NB4 (cell line): ENCODE measurements around the gene JOSD2.

Source experiments
- CTCF ChIP-seq: IDR thresholded peaks from one replicate; pipeline ENCODE4 v1.5.1; 2012; ENCODE audit warnings: low read depth, low read length
- MYC ChIP-seq: IDR thresholded peaks from 2 replicates; pipeline ENCODE4 v1.6.1; 2011; ENCODE audit warnings: low read depth, low read length
- POLR2A ChIP-seq: IDR thresholded peaks from 2 replicates; pipeline ENCODE4 v1.6.1; 2011; ENCODE audit warnings: mild to moderate bottlenecking; ENCODE audit not compliant: insufficient read length; ENCODE audit errors: extremely low read depth

DNA sequence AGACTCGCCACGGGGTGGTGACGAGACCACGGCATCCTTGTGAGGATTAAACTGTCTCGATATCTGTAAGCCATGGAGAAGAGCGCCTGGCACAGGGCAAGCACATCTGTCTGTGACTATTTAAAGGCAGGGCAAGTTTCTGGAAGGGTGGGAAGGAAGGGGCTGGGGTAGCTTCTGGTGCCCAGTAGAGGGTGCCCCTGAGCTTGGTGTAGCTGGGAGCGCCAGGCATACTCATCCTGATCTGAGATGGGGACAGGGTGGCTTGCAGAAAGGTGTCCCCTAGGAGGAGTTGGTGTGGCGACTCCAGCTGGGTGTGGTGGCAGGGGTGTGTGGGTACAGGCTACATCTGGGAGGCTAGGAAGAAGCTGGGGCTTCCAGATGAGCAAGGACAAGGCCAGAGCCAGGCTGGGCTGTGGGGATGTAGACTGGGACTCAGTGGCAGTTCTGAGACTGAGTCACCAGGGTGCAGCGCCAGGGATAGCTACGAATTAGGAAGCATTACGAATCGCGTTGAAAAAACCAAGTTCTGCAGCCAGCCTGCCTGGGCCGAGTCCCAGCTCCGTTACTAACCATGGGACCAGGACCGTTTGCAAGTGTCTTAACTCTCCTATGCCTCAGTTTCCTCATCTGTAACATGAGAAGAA, 25.8 kb upstream of the JOSD2 start:
- no peak for TF ChIP-seq CTCF
- TF ChIP-seq POLR2A = no peak
- no peak for TF ChIP-seq MYC
